K562 (cell line): Measurements from ENCODE around the gene RING1. TPM values are rescaled to one million over a fixed set of nuclear protein-coding genes. Genes with fewer than 3 reads are reported as not detected.

ENCODE experiments used
- BHLHE40 ChIP-seq: IDR thresholded peaks from 2 replicates; pipeline ENCODE4 v1.6.1; 2011; ENCODE audit warnings: low read length, improper control_type of control experiment
- CHCHD3 ChIP-seq: fragments of 250-450 bp; sonication (Bioruptor Pico); IDR thresholded peaks from 2 replicates; pipeline ENCODE4 v2.1.2; 2022; ENCODE audit warnings: mild to moderate bottlenecking
- EZH2 ChIP-seq: IDR thresholded peaks from 2 replicates; pipeline ENCODE4 v1.6.1; 2012; ENCODE audit warnings: low read depth, mild to moderate bottlenecking, inconsistent platforms, low read length, borderline replicate concordance
- FOXJ3 ChIP-seq: sonication (generic); formaldehyde crosslinking; IDR thresholded peaks from 2 replicates; pipeline ENCODE4 v1.4.0; 2020; ENCODE audit warnings: mild to moderate bottlenecking, missing genetic modification reagents
- GATA2 ChIP-seq: sonication (generic); formaldehyde crosslinking; IDR thresholded peaks from 2 replicates; pipeline ENCODE4 v1.4.0; 2020; ENCODE audit warnings: mild to moderate bottlenecking, missing genetic modification reagents
- GTF2A2 ChIP-seq: IDR thresholded peaks from 2 replicates; pipeline ENCODE4 v1.6.1; 2016; ENCODE audit warnings: mild to moderate bottlenecking, missing genetic modification characterization, missing compliant biosample characterization
- HDAC2 ChIP-seq: fragments of 450-650 bp; IDR thresholded peaks from 2 replicates; pipeline ENCODE4 v1.6.1; 2016; ENCODE audit warnings: mild to moderate bottlenecking
- ID3 ChIP-seq, 2 experiments: fragments of 250-450 bp in 1 of 2; fragments of 450-650 bp in 1 of 2; sonication (Bioruptor Pico) in 1 of 2; IDR thresholded peaks; 2 replicates each; pipeline versions ENCODE4 v1.6.1 to v1.8.0; 2016 to 2021; ENCODE audit warnings: mild to moderate bottlenecking in 2 of 2, moderate library complexity in 2 of 2, missing compliant biosample characterization in 1 of 2, missing genetic modification characterization in 1 of 2
- ILF3 ChIP-seq: fragments of 450-650 bp; IDR thresholded peaks from 2 replicates; pipeline ENCODE4 v1.6.1; 2018; ENCODE audit warnings: antibody characterized with exemption, mild to moderate bottlenecking, moderate library complexity, borderline replicate concordance
- LARP7 ChIP-seq: fragments of 450-650 bp; IDR thresholded peaks from 2 replicates; pipeline ENCODE4 v1.6.1; 2016
- NFATC3 ChIP-seq: fragments of 450-650 bp; IDR thresholded peaks from 2 replicates; pipeline ENCODE4 v1.6.1; 2017; ENCODE audit warnings: mild to moderate bottlenecking
- SMARCE1 ChIP-seq: fragments of 450-650 bp; IDR thresholded peaks from 2 replicates; pipeline ENCODE4 v1.7.1; 2016; ENCODE audit warnings: mild to moderate bottlenecking
- THRAP3 ChIP-seq: fragments of 450-650 bp; IDR thresholded peaks from 2 replicates; pipeline ENCODE4 v1.6.1; 2016; ENCODE audit warnings: mild to moderate bottlenecking, inconsistent platforms, borderline replicate concordance
- ZBTB33 ChIP-seq: sonication (generic); formaldehyde crosslinking; IDR thresholded peaks from 2 replicates; pipeline ENCODE4 v1.8.1; 2023; ENCODE audit warnings: mild to moderate bottlenecking, missing genetic modification reagents
- ZBTB49 ChIP-seq: sonication (generic); formaldehyde crosslinking; IDR thresholded peaks from 2 replicates; pipeline ENCODE4 v1.8.0; 2022; ENCODE audit warnings: missing genetic modification reagents, mild to moderate bottlenecking, borderline replicate concordance
- ZNF407 ChIP-seq: fragments of 450-650 bp; IDR thresholded peaks from 2 replicates; pipeline ENCODE4 v1.6.1; 2016; ENCODE audit warnings: low read depth
- ZNF436 ChIP-seq: fragments of 250-450, 450-650 bp; sonication (Bioruptor Pico); formaldehyde crosslinking; IDR thresholded peaks from 2 replicates; pipeline ENCODE4 v1.7.0; 2020; ENCODE audit warnings: mild to moderate bottlenecking
- polyA plus RNA-seq, 8 experiments: library from polyadenylated mRNA; depleted of rRNA in 4 of 8; stranded (reverse) in 5 of 8; unstranded in 3 of 8; fragments of >200 nt; fragmentation: Nextera tagmentation in 2 of 8; fragmentation: Illumina TruSeq in 1 of 8; extraction: Ambion mirVana in 2 of 8; extraction: Trizol in 1 of 8; gene quantifications; 2 replicates each; pipeline versions ENCODE4 v1.2.1 to v1.2.3, GENCODE V29; 2011 to 2014; ENCODE audit warnings: inconsistent platforms in 1 of 8, missing spikeins in 1 of 8
- total RNA-seq, 7 experiments: library from RNA; depleted of rRNA in 6 of 7; stranded (reverse); fragments of >200 nt in 6 of 7; fragmentation: Illumina TruSeq in 2 of 7; extraction: Trizol in 2 of 7; gene quantifications; 2 replicates each; pipeline versions ENCODE4 v1.2.1 to v1.2.3, GENCODE V29; 2011 to 2021; ENCODE audit warnings: low replicate concordance in 1 of 7

Gene RING1
- total and polyA plus RNA-seq, 9 of the 15 experiments (the other 6 are each of a cell fraction or from before 2014, with no cell fraction given): 4.2 to 59.1 (median 36.9) TPM

- no peak for TF ChIP-seq ZBTB33 (CRISPR knock-in tag)
- TF ChIP-seq ZNF407: no peak
- TF ChIP-seq NFATC3: no peak
- TF ChIP-seq ID3 (CRISPR knock-in tag; IDR thresholded peaks at IDR 0.05): no peak
- 0 out of 2 replicates have a peak, but pooled peaks have one; percentile 15 for TF ChIP-seq ID3 (tag; IDR thresholded peaks at IDR 0.05)
- TF ChIP-seq CHCHD3 (CRISPR knock-in tag): no peak
- TF ChIP-seq SMARCE1: peak; percentile 43; the same call in 1 of the 2 replicates
- TF ChIP-seq BHLHE40: 0 out of 2 replicates have a peak, but pooled peaks have one; percentile 16
- peak; percentile 31; the same call in 1 of the 2 replicates for TF ChIP-seq HDAC2
- no peak for TF ChIP-seq THRAP3
- TF ChIP-seq ZBTB49: 0 out of 2 replicates have a peak, but pooled peaks have one; percentile 50
- TF ChIP-seq FOXJ3 (CRISPR knock-in tag): no peak
- no peak for TF ChIP-seq ILF3
- TF ChIP-seq EZH2: no peak
- no peak for TF ChIP-seq GTF2A2 (tag)
- no peak; the same call in 1 of the 2 replicates for TF ChIP-seq LARP7
- no peak for TF ChIP-seq ZNF436 (CRISPR knock-in tag)
- TF ChIP-seq GATA2 (CRISPR knock-in tag): no peak
These were observed 7.2 kb upstream of the RING1 start (continued) for GRCh38 chr6:33201147-33201545.
